A549 (cell line): Measurements from ENCODE around the gene CUX1. TPM values are rescaled to one million over a fixed set of nuclear protein-coding genes. Genes with fewer than 3 reads are reported as not detected.
A peak's percentile ranks its signal among the peaks of the same experiment; 100 is the strongest.

Source experiments
- ATAC-seq, 2 experiments: fragments of 200-7000 bp in 1 of 2; fragments of >200 bp in 1 of 2; cut with Nextera tagmentation in 1 of 2; cut with Tn5 transposase in 1 of 2; 3 replicates each; pipeline versions ENCODE4 v1.8.0 to v1.9.1; 2018 to 2020; ENCODE audit warnings: mild to moderate bottlenecking in 1 of 2, moderate library complexity in 1 of 2
- CTCF ChIA-PET: fragments of 300-600 bp; sonication (Branson Sonifier 250); formaldehyde crosslinking; extraction: SDS; loops from one replicate; lab custom pipeline; 2021; ENCODE audit warnings: antibody characterized with exemption, inconsistent platforms; lab: Yijun Ruan, JAX
- POLR2A ChIA-PET: fragments of 350-600 bp; formaldehyde crosslinking; extraction: SDS; loops from one replicate; lab custom pipeline; 2021; ENCODE audit warnings: antibody characterized with exemption, inconsistent platforms; lab: Yijun Ruan, JAX
- DNase-seq, 2 experiments: peaks; one replicate each; pipeline versions ENCODE4 v3.0.0 to v3.0.0-alpha.2; 2011 to 2016; ENCODE audit warnings: low read depth in 1 of 2, low spot score in 1 of 2
- FAIRE-seq: peaks from 2 replicates; lab custom pipeline; 2011; peaks lifted over from hg19 to GRCh38; lab: Jason Lieb, UNC
- H3K27ac ChIP-seq, 2 experiments: fragments of >200 bp; sonication (Bioruptor Twin); formaldehyde crosslinking; 3 replicates each; pipeline ENCODE4 v1.5.1; 2016 to 2017
- H3K4me1 ChIP-seq: fragments of >200 bp; sonication (Bioruptor Twin); formaldehyde crosslinking; 3 replicates; pipeline ENCODE4 v1.6.1; 2016
- H3K4me2 ChIP-seq: fragments of >200 bp; sonication (Bioruptor Twin); formaldehyde crosslinking; 3 replicates; pipeline ENCODE4 v1.6.1; 2016
- H3K4me3 ChIP-seq: fragments of >200 bp; sonication (Bioruptor Twin); formaldehyde crosslinking; 3 replicates; pipeline ENCODE4 v1.5.1; 2016
- H3K9me3 ChIP-seq: fragments of >200 bp; sonication (Bioruptor Twin); formaldehyde crosslinking; 3 replicates; pipeline ENCODE4 v1.6.1; 2016
- ATOH8 ChIP-seq: fragments of 250-450 bp; sonication (Bioruptor Pico); IDR thresholded peaks from 2 replicates; pipeline ENCODE4 v1.5.0; 2020; ENCODE audit warnings: low read depth, mild to moderate bottlenecking, moderate library complexity
- BHLHE40 ChIP-seq: IDR thresholded peaks from 2 replicates; pipeline ENCODE4 v1.6.1; 2012; ENCODE audit warnings: low read depth, low read length, inconsistent platforms
- CBX8 ChIP-seq: fragments of 200-600 bp; sonication (generic); IDR thresholded peaks from 2 replicates; pipeline ENCODE4 v1.6.1; 2016
- CEBPB ChIP-seq, 2 experiments: fragments of >200 bp in 1 of 2; sonication (Bioruptor Twin) in 1 of 2; formaldehyde crosslinking in 1 of 2; IDR thresholded peaks; 2 replicates each; pipeline ENCODE4 v1.6.1; 2012 to 2016
- EP300 ChIP-seq, 2 experiments: fragments of >200 bp; sonication (Bioruptor Twin); formaldehyde crosslinking; IDR thresholded peaks; 2 replicates in 1 of 2; 3 replicates in 1 of 2; pipeline ENCODE4 v1.6.1; 2016 to 2017
- FOXS1 ChIP-seq: fragments of 250-450 bp; sonication (Bioruptor Pico); IDR thresholded peaks from 2 replicates; pipeline ENCODE4 v1.5.0; 2020; ENCODE audit warnings: mild to moderate bottlenecking, moderate library complexity
- HOXB13 ChIP-seq: fragments of 250-450 bp; sonication (Bioruptor Pico); IDR thresholded peaks from 2 replicates; pipeline ENCODE4 v1.5.0; 2020; ENCODE audit warnings: low read depth, mild to moderate bottlenecking, moderate library complexity
- JUNB ChIP-seq: fragments of >200 bp; sonication (Bioruptor Twin); formaldehyde crosslinking; IDR thresholded peaks from 2 replicates; pipeline ENCODE4 v1.6.1; 2016
- KDM1A ChIP-seq: fragments of 200-600 bp; sonication (generic); IDR thresholded peaks from 2 replicates; pipeline ENCODE4 v1.6.1; 2016; ENCODE audit warnings: low read depth, mild to moderate bottlenecking
- MAX ChIP-seq: IDR thresholded peaks from 2 replicates; pipeline ENCODE4 v1.6.1; 2012
- RAD21 ChIP-seq, 2 experiments: fragments of >200 bp in 1 of 2; sonication (Bioruptor Twin) in 1 of 2; formaldehyde crosslinking in 1 of 2; IDR thresholded peaks in 1 of 2; conservative IDR thresholded peaks in 1 of 2; 2 replicates in 1 of 2; 3 replicates in 1 of 2; pipeline ENCODE4 v1.6.1; 2012 to 2018; ENCODE audit warnings: inconsistent platforms in 1 of 2
- RNF2 ChIP-seq: fragments of 200-600 bp; sonication (generic); IDR thresholded peaks from 2 replicates; pipeline ENCODE4 v1.6.1; 2016; ENCODE audit warnings: low read depth, mild to moderate bottlenecking, antibody characterized with exemption, moderate library complexity, borderline replicate concordance
- TFCP2L1 ChIP-seq: fragments of 250-450 bp; sonication (Bioruptor Pico); IDR thresholded peaks from 2 replicates; pipeline ENCODE4 v1.5.0; 2021; ENCODE audit warnings: mild to moderate bottlenecking
- TP53 ChIP-seq: fragments of 250-450 bp; sonication (Bioruptor Pico); IDR thresholded peaks from 2 replicates; pipeline ENCODE4 v1.5.0; 2021; ENCODE audit warnings: mild to moderate bottlenecking, moderate library complexity
- ZSCAN20 ChIP-seq: fragments of 250-450 bp; sonication (Bioruptor Pico); IDR thresholded peaks from 2 replicates; pipeline ENCODE4 v1.8.0; 2022; ENCODE audit warnings: mild to moderate bottlenecking, moderate library complexity
- WGBS: methylation state at CpG from one replicate; pipeline ENCODE4 v1.1.6; 2017; ENCODE audit errors: missing lambda C conversion rate; 5-methylcytosine and 5-hydroxymethylcytosine counted together
- polyA plus RNA-seq, 4 experiments: library from polyadenylated mRNA; depleted of rRNA in 3 of 4; stranded (reverse); fragments of >200 nt; fragmentation: RNase III in 1 of 4; extraction: RNeasy Plus Mini Kit Qiagen cat#74134 plus additional on column Dnase treatment in 1 of 4; gene quantifications; 2 replicates in 3 of 4; 3 replicates in 1 of 4; pipeline ENCODE4 v1.2.3, GENCODE V29; 2011 to 2017
- TF ChIP-seq, protein P1 (sequence below): fragments of 200-600 bp; sonication (generic); IDR thresholded peaks from 2 replicates; pipeline ENCODE4 v1.6.1; 2016; ENCODE audit warnings: antibody characterized with exemption, mild to moderate bottlenecking, moderate library complexity
- TF ChIP-seq, protein P2 (sequence below): IDR thresholded peaks from 2 replicates; pipeline ENCODE4 v1.6.1; 2012
- TF ChIP-seq, protein P3 (sequence below): fragments of >200 bp; sonication (Bioruptor Twin); formaldehyde crosslinking; IDR thresholded peaks from 3 replicates; pipeline ENCODE4 v1.5.1; 2016

The CUX1 gene
- polyA plus RNA-seq, 2 of the 4 experiments (the other 2 are of a cell fraction): 32.7 to 33.4 TPM

DNA sequence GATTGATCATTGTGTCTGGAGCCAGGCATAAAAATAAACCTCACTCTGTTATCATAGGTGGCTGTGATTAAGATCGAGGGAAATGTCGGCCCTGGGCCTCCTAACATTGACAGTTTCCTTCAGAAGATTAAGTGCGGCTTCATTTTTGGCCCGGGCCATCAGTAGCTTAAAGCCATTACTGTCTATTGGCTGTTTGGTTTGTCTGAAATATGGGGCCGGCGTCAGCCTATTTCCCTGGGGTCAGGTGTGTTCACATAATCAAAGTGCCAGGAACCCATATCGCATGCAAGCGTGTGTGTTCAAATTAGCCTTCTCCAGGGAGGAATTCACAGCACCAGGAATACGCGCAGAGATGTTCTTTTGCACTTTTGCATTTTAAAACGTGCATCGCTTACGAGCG is 114.7 kb downstream of the CUX1 start:
- no peak for FAIRE-seq

GRCh38 chr7:101933028-101933427 is 115.6 kb downstream of the CUX1 start:
- Histone ChIP-seq H3K4me1 (peaks cover 32% of the 10 kb centered on the region), H3K27ac (no peak overlapping the region), H3K4me3 (no peak overlapping the region), H3K4me2 (no peak overlapping the region), H3K9me3 (peaks cover 23% of the 10 kb centered on the region)
- ATAC-seq (no peak), FAIRE-seq (no peak), DNase-seq (no peak)
- POLR2A ChIA-PET: no interaction called here
- CTCF ChIA-PET: interaction anchor here (1.1 kb wide), 1 partner anchor 12 kb away, joined by 3 read pairs; no protein-coding TSS in a partner anchor
- TF ChIP-seq EP300 (IDR thresholded peaks at IDR 0.05): no peak
- WGBS: 86% methylated on average over 4 of the region's 4 CpGs

More for the DNA sequence above, 114.7 kb downstream of the CUX1 start:
- no peak overlapping the region for H3K4me2 ChIP-seq
- H3K4me1 ChIP-seq: peaks cover 30% of the 10 kb centered on the region
- ATAC-seq (no peak), DNase-seq (no peak)
- 92% methylated on average over 14 of the region's 14 CpGs for WGBS
- TF ChIP-seq RAD21 (conservative IDR thresholded peaks at IDR 0.05 in 1 of 2, IDR thresholded peaks at IDR 0.05 in 1 of 2) (no peak), BHLHE40 (no peak)
- TF ChIP-seq, all 56 proteins: peak for 0
- ChIA-PET POLR2A (no interaction called here), CTCF (interaction anchor here (1.1 kb wide), 1 partner anchor 11 kb away, joined by 3 read pairs; no protein-coding TSS in a partner anchor)
- Histone ChIP-seq H3K9me3 (peaks cover 23% of the 10 kb centered on the region), H3K27ac (no peak overlapping the region), H3K4me3 (no peak overlapping the region)

DNA sequence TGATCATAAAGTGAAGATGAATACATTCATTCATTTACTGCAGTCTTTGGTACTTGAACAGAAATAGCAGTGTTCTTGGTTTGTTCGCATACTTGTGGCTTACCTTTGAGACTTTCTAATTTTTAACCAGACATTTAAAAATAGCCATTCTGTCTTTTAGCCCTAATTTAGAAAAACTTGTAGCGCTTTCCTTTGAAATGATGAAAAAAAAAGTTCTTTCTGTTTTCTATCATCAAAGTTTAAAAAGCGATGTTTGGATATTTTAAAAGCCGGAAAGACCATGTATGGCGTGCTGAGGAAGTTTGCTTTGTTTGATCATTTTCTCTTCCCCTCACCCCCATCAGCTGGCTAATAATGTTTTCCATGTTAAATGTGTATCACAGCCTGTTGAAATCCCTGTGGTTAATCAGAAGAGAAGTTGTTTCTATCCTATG is 116.3 kb downstream of the CUX1 start:
- Histone ChIP-seq H3K4me2 (no peak overlapping the region; the same call in 2 of the 3 replicates), H3K4me3 (no peak overlapping the region), H3K4me1 (peaks cover 32% of the 10 kb centered on the region), H3K27ac (no peak overlapping the region; a peak in 1 of 6 replicates), H3K9me3 (peaks cover 23% of the 10 kb centered on the region)
- CTCF ChIA-PET: no interaction called here
- TF ChIP-seq CBX8 (no peak), CEBPB (IDR thresholded peaks at IDR 0.05) (no peak), JUNB (no peak), FOXS1 (CRISPR knock-in tag) (no peak), HOXB13 (CRISPR knock-in tag) (no peak)
- POLR2A ChIA-PET: no interaction called here
- FAIRE-seq: no peak
- no peak for DNase-seq
- WGBS: 91% methylated on average over 5 of the region's 5 CpGs
- no peak for ATAC-seq

DNA sequence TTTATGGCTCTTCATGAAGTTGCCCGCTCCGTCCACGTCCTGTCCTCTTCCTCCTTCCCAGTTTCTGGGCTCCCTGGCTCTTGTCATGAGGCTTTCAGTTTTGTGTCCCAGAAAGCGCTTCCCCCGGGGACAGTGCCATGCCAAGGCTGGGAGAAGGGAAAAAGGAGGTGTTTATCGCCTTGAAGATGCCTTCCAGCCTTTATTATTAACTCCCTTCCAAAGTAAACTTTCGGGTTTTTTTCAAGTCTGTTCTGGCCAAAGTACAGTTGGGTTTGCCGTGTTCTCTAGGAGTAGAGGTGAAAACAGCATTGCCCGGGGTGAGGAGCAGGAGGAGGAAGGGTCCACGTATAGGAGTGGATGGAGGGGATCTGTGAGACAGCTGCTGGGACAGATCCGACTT is 117.2 kb downstream of the CUX1 start:
- 78% methylated on average over 11 of the region's 11 CpGs for WGBS
- no peak for FAIRE-seq
- no peak overlapping the region for H3K4me3 ChIP-seq

More for the DNA sequence above, 117.2 kb downstream of the CUX1 start:
- POLR2A ChIA-PET: no interaction called here
- peaks cover 20% of the 10 kb centered on the region for H3K9me3 ChIP-seq
- H3K4me2 ChIP-seq: peak overlapping the region; percentile 35
- TF ChIP-seq, protein P1, sequence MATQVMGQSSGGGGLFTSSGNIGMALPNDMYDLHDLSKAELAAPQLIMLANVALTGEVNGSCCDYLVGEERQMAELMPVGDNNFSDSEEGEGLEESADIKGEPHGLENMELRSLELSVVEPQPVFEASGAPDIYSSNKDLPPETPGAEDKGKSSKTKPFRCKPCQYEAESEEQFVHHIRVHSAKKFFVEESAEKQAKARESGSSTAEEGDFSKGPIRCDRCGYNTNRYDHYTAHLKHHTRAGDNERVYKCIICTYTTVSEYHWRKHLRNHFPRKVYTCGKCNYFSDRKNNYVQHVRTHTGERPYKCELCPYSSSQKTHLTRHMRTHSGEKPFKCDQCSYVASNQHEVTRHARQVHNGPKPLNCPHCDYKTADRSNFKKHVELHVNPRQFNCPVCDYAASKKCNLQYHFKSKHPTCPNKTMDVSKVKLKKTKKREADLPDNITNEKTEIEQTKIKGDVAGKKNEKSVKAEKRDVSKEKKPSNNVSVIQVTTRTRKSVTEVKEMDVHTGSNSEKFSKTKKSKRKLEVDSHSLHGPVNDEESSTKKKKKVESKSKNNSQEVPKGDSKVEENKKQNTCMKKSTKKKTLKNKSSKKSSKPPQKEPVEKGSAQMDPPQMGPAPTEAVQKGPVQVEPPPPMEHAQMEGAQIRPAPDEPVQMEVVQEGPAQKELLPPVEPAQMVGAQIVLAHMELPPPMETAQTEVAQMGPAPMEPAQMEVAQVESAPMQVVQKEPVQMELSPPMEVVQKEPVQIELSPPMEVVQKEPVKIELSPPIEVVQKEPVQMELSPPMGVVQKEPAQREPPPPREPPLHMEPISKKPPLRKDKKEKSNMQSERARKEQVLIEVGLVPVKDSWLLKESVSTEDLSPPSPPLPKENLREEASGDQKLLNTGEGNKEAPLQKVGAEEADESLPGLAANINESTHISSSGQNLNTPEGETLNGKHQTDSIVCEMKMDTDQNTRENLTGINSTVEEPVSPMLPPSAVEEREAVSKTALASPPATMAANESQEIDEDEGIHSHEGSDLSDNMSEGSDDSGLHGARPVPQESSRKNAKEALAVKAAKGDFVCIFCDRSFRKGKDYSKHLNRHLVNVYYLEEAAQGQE: no peak
- no peak for TF ChIP-seq KDM1A
- TF ChIP-seq RNF2: no peak
- TF ChIP-seq TFCP2L1 (CRISPR knock-in tag): no peak
- TF ChIP-seq TP53 (CRISPR knock-in tag): no peak
- no peak for TF ChIP-seq ATOH8 (CRISPR knock-in tag)
- TF ChIP-seq, protein P2, sequence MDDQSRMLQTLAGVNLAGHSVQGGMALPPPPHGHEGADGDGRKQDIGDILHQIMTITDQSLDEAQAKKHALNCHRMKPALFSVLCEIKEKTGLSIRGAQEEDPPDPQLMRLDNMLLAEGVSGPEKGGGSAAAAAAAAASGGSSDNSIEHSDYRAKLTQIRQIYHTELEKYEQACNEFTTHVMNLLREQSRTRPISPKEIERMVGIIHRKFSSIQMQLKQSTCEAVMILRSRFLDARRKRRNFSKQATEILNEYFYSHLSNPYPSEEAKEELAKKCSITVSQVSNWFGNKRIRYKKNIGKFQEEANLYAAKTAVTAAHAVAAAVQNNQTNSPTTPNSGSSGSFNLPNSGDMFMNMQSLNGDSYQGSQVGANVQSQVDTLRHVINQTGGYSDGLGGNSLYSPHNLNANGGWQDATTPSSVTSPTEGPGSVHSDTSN: no peak
- no peak for TF ChIP-seq ZSCAN20 (CRISPR knock-in tag)
- no peak for TF ChIP-seq BHLHE40
- TF ChIP-seq, protein P3, sequence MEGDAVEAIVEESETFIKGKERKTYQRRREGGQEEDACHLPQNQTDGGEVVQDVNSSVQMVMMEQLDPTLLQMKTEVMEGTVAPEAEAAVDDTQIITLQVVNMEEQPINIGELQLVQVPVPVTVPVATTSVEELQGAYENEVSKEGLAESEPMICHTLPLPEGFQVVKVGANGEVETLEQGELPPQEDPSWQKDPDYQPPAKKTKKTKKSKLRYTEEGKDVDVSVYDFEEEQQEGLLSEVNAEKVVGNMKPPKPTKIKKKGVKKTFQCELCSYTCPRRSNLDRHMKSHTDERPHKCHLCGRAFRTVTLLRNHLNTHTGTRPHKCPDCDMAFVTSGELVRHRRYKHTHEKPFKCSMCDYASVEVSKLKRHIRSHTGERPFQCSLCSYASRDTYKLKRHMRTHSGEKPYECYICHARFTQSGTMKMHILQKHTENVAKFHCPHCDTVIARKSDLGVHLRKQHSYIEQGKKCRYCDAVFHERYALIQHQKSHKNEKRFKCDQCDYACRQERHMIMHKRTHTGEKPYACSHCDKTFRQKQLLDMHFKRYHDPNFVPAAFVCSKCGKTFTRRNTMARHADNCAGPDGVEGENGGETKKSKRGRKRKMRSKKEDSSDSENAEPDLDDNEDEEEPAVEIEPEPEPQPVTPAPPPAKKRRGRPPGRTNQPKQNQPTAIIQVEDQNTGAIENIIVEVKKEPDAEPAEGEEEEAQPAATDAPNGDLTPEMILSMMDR: no peak
- TF ChIP-seq MAX: no peak
- TF ChIP-seq, all 56 proteins: peak for 0
- CTCF ChIA-PET: interaction anchor here (1.6 kb wide), 1 partner anchor 303 kb away, joined by 3 read pairs; no protein-coding TSS in a partner anchor
- peak in 1 of 2 experiments; percentile 22; a peak in 2 of 6 replicates for ATAC-seq
- no peak for DNase-seq
- Histone ChIP-seq H3K27ac (peak overlapping the region; percentile 34 to 51; a peak in 4 of 6 replicates), H3K4me1 (peaks cover 32% of the 10 kb centered on the region)
